ENCODE results near the gene TACR1. TPM values are rescaled to one million over a fixed set of nuclear protein-coding genes. Genes with fewer than 3 reads are reported as not detected.

TACR1 gene
- total RNA-seq, 1 experiment from 2014 or later = not detected

DNA sequence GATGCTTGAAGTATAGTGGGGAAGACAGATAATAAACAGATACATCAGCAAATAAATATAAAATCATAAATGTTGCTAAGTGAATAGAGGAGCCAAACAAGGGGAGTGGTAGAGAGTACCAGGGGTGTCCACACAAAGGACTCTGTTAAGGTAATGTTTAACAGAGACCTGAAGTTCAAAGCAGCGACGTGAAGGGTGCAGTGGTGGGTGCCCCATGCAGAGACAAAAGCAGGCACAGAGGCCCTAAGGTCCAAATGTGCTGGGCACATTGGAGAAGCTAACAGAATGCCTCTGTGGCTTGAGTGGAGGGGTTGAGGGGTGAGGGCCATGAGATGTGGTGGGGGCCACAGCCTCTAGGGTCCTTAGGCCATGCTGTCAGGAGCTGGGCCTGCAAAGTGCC is 131.8 kb downstream of the TACR1 start:
- Histone ChIP-seq H3K9me3 (ENCODE audit: insufficient read depth, low read depth) (no peaks in the 10 kb centered on the region), H3K36me3 (ENCODE audit: low read depth) (no peaks in the 10 kb centered on the region), H3K4me2 (no peak overlapping the region), H3K4me3 (no peak overlapping the region), H4K20me1 (ENCODE audit: insufficient read depth) (no peaks in the 10 kb centered on the region), H3K4me1 (replicated peaks; ENCODE audit: insufficient read depth) (no peaks in the 10 kb centered on the region), H3K9me2 (ENCODE audit: insufficient read depth) (no peaks in the 10 kb centered on the region), H2AFZ (no peak overlapping the region), H3K27me3 (ENCODE audit: insufficient read depth, low read depth) (no peaks in the 10 kb centered on the region), H3K27ac (no peak overlapping the region), H3F3A (ENCODE audit: insufficient read depth, low read depth) (no peaks in the 10 kb centered on the region), H3K79me2 (ENCODE audit: low read depth) (no peaks in the 10 kb centered on the region)
- intact Hi-C loops (cut with micrococcal nuclease; ENCODE audit: unreplicated experiment) = loop anchor here (5.0 to 10.0 kb wide), 3 partner anchors 87 to 560 kb away; no protein-coding TSS in a partner anchor
- TF ChIP-seq EZH2 (IDR thresholded peaks at IDR 0.05; ENCODE audit: low read depth) = no peak
- TF ChIP-seq, protein P1, sequence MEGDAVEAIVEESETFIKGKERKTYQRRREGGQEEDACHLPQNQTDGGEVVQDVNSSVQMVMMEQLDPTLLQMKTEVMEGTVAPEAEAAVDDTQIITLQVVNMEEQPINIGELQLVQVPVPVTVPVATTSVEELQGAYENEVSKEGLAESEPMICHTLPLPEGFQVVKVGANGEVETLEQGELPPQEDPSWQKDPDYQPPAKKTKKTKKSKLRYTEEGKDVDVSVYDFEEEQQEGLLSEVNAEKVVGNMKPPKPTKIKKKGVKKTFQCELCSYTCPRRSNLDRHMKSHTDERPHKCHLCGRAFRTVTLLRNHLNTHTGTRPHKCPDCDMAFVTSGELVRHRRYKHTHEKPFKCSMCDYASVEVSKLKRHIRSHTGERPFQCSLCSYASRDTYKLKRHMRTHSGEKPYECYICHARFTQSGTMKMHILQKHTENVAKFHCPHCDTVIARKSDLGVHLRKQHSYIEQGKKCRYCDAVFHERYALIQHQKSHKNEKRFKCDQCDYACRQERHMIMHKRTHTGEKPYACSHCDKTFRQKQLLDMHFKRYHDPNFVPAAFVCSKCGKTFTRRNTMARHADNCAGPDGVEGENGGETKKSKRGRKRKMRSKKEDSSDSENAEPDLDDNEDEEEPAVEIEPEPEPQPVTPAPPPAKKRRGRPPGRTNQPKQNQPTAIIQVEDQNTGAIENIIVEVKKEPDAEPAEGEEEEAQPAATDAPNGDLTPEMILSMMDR (conservative IDR thresholded peaks at IDR 0.05) = no peak
- POLR2A ChIA-PET (ENCODE audit: unreplicated experiment) = no interaction called here
- no peak for DNase-seq
- CTCF ChIA-PET = no interaction called here
- no TSS peak for BruUV-seq (replicated peaks)

DNA sequence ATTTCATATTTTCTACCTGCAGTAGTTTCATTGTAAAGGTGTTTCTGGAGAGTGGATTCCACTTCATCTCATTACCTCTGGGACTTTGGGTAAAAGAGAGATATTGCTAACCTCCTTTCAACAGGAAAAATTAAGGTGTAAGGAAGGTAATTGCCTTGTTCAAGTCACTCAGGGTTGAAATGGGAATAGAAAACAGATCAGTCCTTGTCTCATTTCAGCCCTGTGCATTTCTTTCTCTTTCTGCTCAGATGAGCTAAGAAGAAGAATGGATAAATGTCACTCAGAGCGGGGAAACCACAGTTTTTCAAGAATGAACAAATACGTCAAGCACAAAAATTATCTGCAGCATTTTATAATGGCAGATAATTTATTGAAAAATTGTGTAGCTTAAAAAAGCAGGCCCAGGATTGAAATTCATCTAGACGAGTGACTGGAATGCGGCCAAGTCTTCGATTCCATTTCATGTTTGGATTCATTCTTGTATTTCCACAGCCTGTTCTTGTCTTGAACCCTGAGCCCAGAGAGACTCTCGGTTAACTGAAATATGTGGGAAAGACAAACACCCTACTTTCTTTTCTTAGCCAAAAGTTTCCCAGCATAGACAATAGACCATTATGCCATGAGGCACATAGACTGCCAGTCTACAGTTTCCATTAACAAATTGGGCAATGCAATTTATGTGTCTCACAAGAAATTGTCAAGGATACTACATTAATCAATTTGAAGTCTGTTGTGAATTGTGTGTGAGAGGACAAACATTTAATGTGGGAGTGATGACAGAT is 133.0 kb downstream of the TACR1 start:
- Histone ChIP-seq H3K27me3 (ENCODE audit: insufficient read depth, low read depth) (no peaks in the 10 kb centered on the region), H3K4me2 (no peak overlapping the region), H3K27ac (no peak overlapping the region), H2AFZ (no peak overlapping the region), H3K79me2 (ENCODE audit: low read depth) (no peaks in the 10 kb centered on the region), H4K20me1 (ENCODE audit: insufficient read depth) (no peaks in the 10 kb centered on the region), H3K9me2 (ENCODE audit: insufficient read depth) (no peaks in the 10 kb centered on the region), H3K4me1 (replicated peaks; ENCODE audit: insufficient read depth) (no peaks in the 10 kb centered on the region), H3K36me3 (ENCODE audit: low read depth) (no peaks in the 10 kb centered on the region), H3F3A (ENCODE audit: insufficient read depth, low read depth) (no peaks in the 10 kb centered on the region), H3K9me3 (ENCODE audit: insufficient read depth, low read depth) (no peaks in the 10 kb centered on the region), H3K4me3 (no peak overlapping the region)
- intact Hi-C loops (cut with micrococcal nuclease; ENCODE audit: unreplicated experiment) = loop anchor here (5.0 to 10.0 kb wide), 3 partner anchors 88 to 561 kb away; no protein-coding TSS in a partner anchor
- DNase-seq = no peak
- POLR2A ChIA-PET (ENCODE audit: unreplicated experiment) = no interaction called here
- TF ChIP-seq, protein P1 (conservative IDR thresholded peaks at IDR 0.05) = no peak
- no peak for TF ChIP-seq EZH2 (IDR thresholded peaks at IDR 0.05; ENCODE audit: low read depth)
- no TSS peak for BruUV-seq (replicated peaks)
- CTCF ChIA-PET = no interaction called here

DNA sequence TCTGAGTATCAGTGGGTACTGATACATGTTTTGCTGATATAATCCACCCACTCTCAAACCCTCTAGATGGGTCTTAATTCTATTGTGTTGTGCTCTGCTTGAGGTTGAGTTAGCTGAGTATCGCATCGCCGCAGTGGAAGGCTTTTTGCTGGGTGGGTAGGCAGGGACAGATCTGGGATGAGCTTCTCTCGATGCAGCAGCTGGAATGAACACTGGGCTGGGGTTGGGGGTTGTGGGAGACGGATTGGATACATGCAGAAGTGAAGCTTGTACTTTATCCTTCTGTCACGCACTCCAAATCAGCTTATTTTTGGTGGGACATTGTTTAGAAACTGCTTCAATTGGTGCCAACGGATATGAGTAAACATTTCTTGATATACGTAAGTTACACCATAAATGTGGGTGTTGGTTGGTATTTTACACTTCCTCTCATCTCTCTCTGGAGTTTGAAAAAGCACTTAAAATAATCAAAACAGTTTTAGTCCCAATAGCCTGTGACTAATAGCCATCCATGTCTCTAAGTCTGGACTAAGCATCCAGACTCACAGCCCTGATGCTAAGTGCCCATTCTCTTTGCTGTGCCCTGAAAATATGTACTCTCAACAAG is 133.8 kb downstream of the TACR1 start:
- Histone ChIP-seq H3K4me3 (no peak overlapping the region), H3K9me2 (ENCODE audit: insufficient read depth) (no peaks in the 10 kb centered on the region), H3K27me3 (ENCODE audit: insufficient read depth, low read depth) (no peaks in the 10 kb centered on the region), H3K27ac (no peak overlapping the region), H4K20me1 (ENCODE audit: insufficient read depth) (no peaks in the 10 kb centered on the region), H3K9me3 (ENCODE audit: insufficient read depth, low read depth) (no peaks in the 10 kb centered on the region), H3K36me3 (ENCODE audit: low read depth) (no peaks in the 10 kb centered on the region), H3K4me2 (no peak overlapping the region), H3F3A (ENCODE audit: insufficient read depth, low read depth) (no peaks in the 10 kb centered on the region), H2AFZ (no peak overlapping the region), H3K4me1 (replicated peaks; ENCODE audit: insufficient read depth) (no peaks in the 10 kb centered on the region), H3K79me2 (ENCODE audit: low read depth) (no peaks in the 10 kb centered on the region)
- intact Hi-C loops (cut with micrococcal nuclease; ENCODE audit: unreplicated experiment) = loop anchor here (2.0 to 10.0 kb wide), 4 partner anchors 89 to 562 kb away; no protein-coding TSS in a partner anchor
- no peak for DNase-seq
- TF ChIP-seq, protein P1 (conservative IDR thresholded peaks at IDR 0.05) = no peak
- no peak for TF ChIP-seq EZH2 (IDR thresholded peaks at IDR 0.05; ENCODE audit: low read depth)
- BruUV-seq (replicated peaks) = no TSS peak
- CTCF ChIA-PET = no interaction called here
- POLR2A ChIA-PET (ENCODE audit: unreplicated experiment) = no interaction called here
